Astrocyte (in vitro differentiated cells and primary cell): ENCODE results near the gene KIZ. TPM values are rescaled to one million over a fixed set of nuclear protein-coding genes. Genes with fewer than 3 reads are reported as not detected.

Experiments used
- DNase-seq: peaks from one replicate; pipeline ENCODE4 v3.0.0-alpha.2; 2010; ENCODE audit warnings: low read depth
- FAIRE-seq: peaks from 2 replicates; lab custom pipeline; 2011; peaks lifted over from hg19 to GRCh38; lab: Jason Lieb, UNC
- H2AFZ ChIP-seq: 2 replicates; pipeline ENCODE4 v1.6.0; 2012; ENCODE audit warnings: low read depth, low read length, inconsistent platforms
- H3K27ac ChIP-seq: 2 replicates; pipeline ENCODE4 v1.5.1; 2011; ENCODE audit warnings: low read depth, low read length, inconsistent platforms
- H3K27me3 ChIP-seq: 2 replicates; pipeline ENCODE4 v1.6.0; 2011; ENCODE audit warnings: low read length, inconsistent platforms; ENCODE audit not compliant: insufficient read depth
- H3K36me3 ChIP-seq: 2 replicates; pipeline ENCODE4 v1.5.1; 2011; ENCODE audit warnings: low read length, inconsistent platforms; ENCODE audit not compliant: insufficient read depth
- H3K4me1 ChIP-seq: 2 replicates; pipeline ENCODE4 v1.5.1; 2011; ENCODE audit warnings: low read length, inconsistent platforms; ENCODE audit not compliant: insufficient read depth
- H3K4me2 ChIP-seq: 2 replicates; pipeline ENCODE4 v1.6.0; 2012; ENCODE audit warnings: low read length, inconsistent platforms
- H3K4me3 ChIP-seq: 2 replicates; pipeline ENCODE4 v1.5.1; 2011; ENCODE audit warnings: low read depth, mild to moderate bottlenecking, low read length, inconsistent platforms; ENCODE audit not compliant: insufficient read depth
- H3K79me2 ChIP-seq: 2 replicates; pipeline ENCODE4 v1.6.0; 2012; ENCODE audit warnings: mild to moderate bottlenecking, low read length, inconsistent platforms; ENCODE audit not compliant: insufficient read depth
- H3K9ac ChIP-seq: 2 replicates; pipeline ENCODE4 v1.6.0; 2012; ENCODE audit warnings: mild to moderate bottlenecking, low read length, inconsistent platforms
- H3K9me3 ChIP-seq: 2 replicates; pipeline ENCODE4 v1.5.1; 2012; ENCODE audit warnings: low read depth, mild to moderate bottlenecking, low read length, inconsistent platforms; ENCODE audit not compliant: insufficient read depth
- H4K20me1 ChIP-seq: 2 replicates; pipeline ENCODE4 v1.6.0; 2012; ENCODE audit warnings: low read length, inconsistent platforms; ENCODE audit not compliant: insufficient read depth
- H3K27ac Mint-ChIP-seq: one replicate; pipeline ENCODE4 v1.8.0; 2021; ENCODE audit warnings: mild to moderate bottlenecking, mixed read lengths; ENCODE audit not compliant: unreplicated experiment
- H3K27me3 Mint-ChIP-seq: one replicate; pipeline ENCODE4 v1.8.0; 2021; ENCODE audit warnings: low read depth, mixed read lengths; ENCODE audit not compliant: unreplicated experiment
- H3K36me3 Mint-ChIP-seq: one replicate; pipeline ENCODE4 v1.8.0; 2021; ENCODE audit warnings: low read depth, mixed read lengths; ENCODE audit not compliant: unreplicated experiment
- H3K4me1 Mint-ChIP-seq: one replicate; pipeline ENCODE4 v1.8.0; 2021; ENCODE audit warnings: low read depth, mixed read lengths; ENCODE audit not compliant: unreplicated experiment
- H3K4me3 Mint-ChIP-seq: one replicate; pipeline ENCODE4 v1.8.0; 2021; ENCODE audit warnings: mild to moderate bottlenecking, moderate library complexity, mixed read lengths; ENCODE audit not compliant: unreplicated experiment
- H3K9me3 Mint-ChIP-seq: one replicate; pipeline ENCODE4 v1.8.0; 2021; ENCODE audit warnings: mild to moderate bottlenecking, mixed read lengths; ENCODE audit not compliant: unreplicated experiment
- CTCF ChIP-seq: IDR thresholded peaks from 2 replicates; pipeline ENCODE4 v1.5.1; 2011; ENCODE audit warnings: low read depth, mild to moderate bottlenecking, inconsistent platforms, low read length, moderate library complexity; ENCODE audit not compliant: insufficient read depth
- EZH2 ChIP-seq: IDR thresholded peaks from 2 replicates; pipeline ENCODE4 v1.6.1; 2012; ENCODE audit warnings: mild to moderate bottlenecking, low read length, inconsistent platforms; ENCODE audit not compliant: insufficient read depth
- total RNA-seq: library from RNA; stranded (reverse); gene quantifications from 2 replicates; pipeline ENCODE4 v1.2.1, GENCODE V29; 2021

KIZ gene
- total RNA-seq, 1 donor from 2014 or later, result 9.7 TPM

GRCh38 chr20:21082584-21082983 is 43.3 kb upstream of the KIZ start:
- no peak overlapping the region for H3K9ac ChIP-seq
- no peaks in the 10 kb centered on the region for H3K27me3 ChIP-seq
- H3K36me3 ChIP-seq, result no peaks in the 10 kb centered on the region
- H4K20me1 ChIP-seq, result no peaks in the 10 kb centered on the region
- H3K9me3 ChIP-seq, result no peaks in the 10 kb centered on the region
- no peak for DNase-seq
- Mint-ChIP-seq H3K4me1 (no peaks in the 10 kb centered on the region), H3K9me3 (peaks cover 2% of the 10 kb centered on the region), H3K36me3 (no peaks in the 10 kb centered on the region), H3K27me3 (peaks cover 11% of the 10 kb centered on the region), H3K27ac (no peak overlapping the region), H3K4me3 (no peak overlapping the region)
- no peak overlapping the region for H2AFZ ChIP-seq
- no peak overlapping the region for H3K4me3 ChIP-seq
- FAIRE-seq, result no peak
- no peaks in the 10 kb centered on the region for H3K4me1 ChIP-seq
- no peak for TF ChIP-seq CTCF
- TF ChIP-seq EZH2, result no peak
- no peak overlapping the region for H3K27ac ChIP-seq
- no peak overlapping the region for H3K4me2 ChIP-seq
- no peaks in the 10 kb centered on the region for H3K79me2 ChIP-seq

GRCh38 chr20:21083825-21084325 is 42.0 kb upstream of the KIZ start:
- H3K4me1 ChIP-seq, result no peaks in the 10 kb centered on the region
- TF ChIP-seq EZH2, result no peak
- TF ChIP-seq CTCF, result no peak
- H2AFZ ChIP-seq, result no peak overlapping the region
- H3K27me3 ChIP-seq, result no peaks in the 10 kb centered on the region
- H3K4me2 ChIP-seq, result no peak overlapping the region
- H4K20me1 ChIP-seq, result no peaks in the 10 kb centered on the region
- peaks cover 4% of the 10 kb centered on the region for H3K4me1 Mint-ChIP-seq
- H3K4me3 ChIP-seq, result no peak overlapping the region
- H3K27ac Mint-ChIP-seq, result no peak overlapping the region
- no peak overlapping the region for H3K9ac ChIP-seq
- peaks cover 9% of the 10 kb centered on the region for H3K27me3 Mint-ChIP-seq
- H3K36me3 ChIP-seq, result no peaks in the 10 kb centered on the region
- H3K27ac ChIP-seq, result no peak overlapping the region
- no peak for DNase-seq
- H3K79me2 ChIP-seq, result no peaks in the 10 kb centered on the region
- H3K36me3 Mint-ChIP-seq, result no peaks in the 10 kb centered on the region
- H3K4me3 Mint-ChIP-seq, result no peak overlapping the region
- H3K9me3 ChIP-seq, result no peaks in the 10 kb centered on the region
- peaks cover 2% of the 10 kb centered on the region for H3K9me3 Mint-ChIP-seq
- no peak for FAIRE-seq

- H3K4me1 Mint-ChIP-seq, result peaks cover 7% of the 10 kb centered on the region
- DNase-seq (no peak), FAIRE-seq (no peak)
- H3K27me3 Mint-ChIP-seq, result peaks cover 25% of the 10 kb centered on the region
- H3K36me3 ChIP-seq, result no peaks in the 10 kb centered on the region
- no peak overlapping the region for H3K9ac ChIP-seq
- no peak overlapping the region for H3K27ac Mint-ChIP-seq
- H3K9me3 ChIP-seq, result no peaks in the 10 kb centered on the region
- H3K4me2 ChIP-seq, result no peak overlapping the region
- no peak overlapping the region for H3K4me3 Mint-ChIP-seq
- peaks cover 21% of the 10 kb centered on the region for H3K27me3 ChIP-seq
- no peaks in the 10 kb centered on the region for H3K36me3 Mint-ChIP-seq
- H3K9me3 Mint-ChIP-seq, result no peaks in the 10 kb centered on the region
- TF ChIP-seq EZH2, result no peak
- no peak for TF ChIP-seq CTCF
- H3K79me2 ChIP-seq, result no peaks in the 10 kb centered on the region
- no peaks in the 10 kb centered on the region for H3K4me1 ChIP-seq
- no peak overlapping the region for H3K27ac ChIP-seq
- no peak overlapping the region for H2AFZ ChIP-seq
- no peaks in the 10 kb centered on the region for H4K20me1 ChIP-seq
- H3K4me3 ChIP-seq, result no peak overlapping the region
These were observed 37.9 kb upstream of the KIZ start for GRCh38 chr20:21087862-21088540.
